Neural progenitor cell (in vitro differentiated cells): ENCODE results near the gene CACNA1B. TPM values are rescaled to one million over a fixed set of nuclear protein-coding genes. Genes with fewer than 3 reads are reported as not detected.

ENCODE experiments used
- DNase-seq: peaks from one replicate; pipeline ENCODE4 v3.0.0-alpha.2; 2016; ENCODE audit warnings: low spot score
- H2AFZ ChIP-seq: fragments of 200-600 bp; sonication (generic); replicated peaks from 2 replicates; pipeline ENCODE4 v1.6.1; 2016; ENCODE audit warnings: antibody characterized with exemption
- H3F3A ChIP-seq: fragments of 200-600 bp; sonication (generic); 2 replicates; pipeline ENCODE4 v1.6.1; 2016; ENCODE audit warnings: antibody characterized with exemption, low read depth
- H3K27ac ChIP-seq: fragments of 200-600 bp; sonication (generic); 2 replicates; pipeline ENCODE4 v1.5.1; 2016; ENCODE audit warnings: mild to moderate bottlenecking
- H3K27me3 ChIP-seq: fragments of 200-600 bp; sonication (generic); 2 replicates; pipeline ENCODE4 v1.6.1; 2016; ENCODE audit warnings: mild to moderate bottlenecking, moderate library complexity
- H3K36me3 ChIP-seq: fragments of 200-600 bp; sonication (generic); 2 replicates; pipeline ENCODE4 v1.5.1; 2016
- H3K4me1 ChIP-seq: fragments of 200-600 bp; sonication (generic); 2 replicates; pipeline ENCODE4 v1.6.1; 2016; ENCODE audit warnings: mixed run types
- H3K4me2 ChIP-seq: fragments of 200-600 bp; sonication (generic); 2 replicates; pipeline ENCODE4 v1.6.1; 2016
- H3K4me3 ChIP-seq: fragments of 200-600 bp; sonication (generic); 2 replicates; pipeline ENCODE4 v1.5.1; 2016
- H3K79me2 ChIP-seq: fragments of 200-600 bp; sonication (generic); 2 replicates; pipeline ENCODE4 v1.6.1; 2016; ENCODE audit warnings: low read depth
- H3K9ac ChIP-seq: fragments of 200-600 bp; sonication (generic); 2 replicates; pipeline ENCODE4 v1.6.1; 2016
- H3K9me3 ChIP-seq: fragments of 200-600 bp; sonication (generic); 2 replicates; pipeline ENCODE4 v1.5.1; 2016; ENCODE audit warnings: low read depth
- H4K20me1 ChIP-seq: fragments of 200-600 bp; sonication (generic); 2 replicates; pipeline ENCODE4 v1.6.1; 2016; ENCODE audit warnings: low read depth
- H3K27ac Mint-ChIP-seq: 3 replicates; pipeline ENCODE4 v1.8.0; 2021; ENCODE audit warnings: mixed read lengths
- H3K27me3 Mint-ChIP-seq: 2 replicates; pipeline ENCODE4 v1.8.0; 2022; ENCODE audit warnings: low read depth, mild to moderate bottlenecking, inconsistent platforms, moderate library complexity, mixed read lengths; ENCODE audit not compliant: insufficient read depth
- H3K36me3 Mint-ChIP-seq: 3 replicates; pipeline ENCODE4 v1.8.0; 2021; ENCODE audit warnings: mixed read lengths
- H3K4me1 Mint-ChIP-seq: 3 replicates; pipeline ENCODE4 v1.8.0; 2021; ENCODE audit warnings: mixed read lengths
- H3K4me3 Mint-ChIP-seq: 3 replicates; pipeline ENCODE4 v1.8.0; 2021; ENCODE audit warnings: mild to moderate bottlenecking, moderate library complexity, mixed read lengths
- H3K9me3 Mint-ChIP-seq: 3 replicates; pipeline ENCODE4 v1.8.0; 2020; ENCODE audit warnings: mixed read lengths
- EZH2 ChIP-seq: fragments of 200-600 bp; sonication (generic); IDR thresholded peaks from 2 replicates; pipeline ENCODE4 v1.6.1; 2017; ENCODE audit warnings: antibody characterized with exemption, mild to moderate bottlenecking, moderate library complexity
- EZH2phosphoT487 ChIP-seq: fragments of 200-600 bp; sonication (generic); IDR thresholded peaks from 2 replicates; pipeline ENCODE4 v1.6.1; 2017; ENCODE audit warnings: antibody characterized with exemption
- total RNA-seq: library from RNA; depleted of rRNA; stranded (reverse); fragments of >200 nt; gene quantifications from 2 replicates; pipeline ENCODE4 v1.2.3, GENCODE V29; 2015; ENCODE audit warnings: low replicate concordance
- TF ChIP-seq, protein P1 (sequence below): fragments of 200-600 bp; sonication (generic); IDR thresholded peaks from 2 replicates; pipeline ENCODE4 v1.5.1; 2017; ENCODE audit warnings: antibody characterized with exemption, mild to moderate bottlenecking

CACNA1B gene
- total RNA-seq, 1 donor from 2014 or later, result 0.30 TPM

DNA sequence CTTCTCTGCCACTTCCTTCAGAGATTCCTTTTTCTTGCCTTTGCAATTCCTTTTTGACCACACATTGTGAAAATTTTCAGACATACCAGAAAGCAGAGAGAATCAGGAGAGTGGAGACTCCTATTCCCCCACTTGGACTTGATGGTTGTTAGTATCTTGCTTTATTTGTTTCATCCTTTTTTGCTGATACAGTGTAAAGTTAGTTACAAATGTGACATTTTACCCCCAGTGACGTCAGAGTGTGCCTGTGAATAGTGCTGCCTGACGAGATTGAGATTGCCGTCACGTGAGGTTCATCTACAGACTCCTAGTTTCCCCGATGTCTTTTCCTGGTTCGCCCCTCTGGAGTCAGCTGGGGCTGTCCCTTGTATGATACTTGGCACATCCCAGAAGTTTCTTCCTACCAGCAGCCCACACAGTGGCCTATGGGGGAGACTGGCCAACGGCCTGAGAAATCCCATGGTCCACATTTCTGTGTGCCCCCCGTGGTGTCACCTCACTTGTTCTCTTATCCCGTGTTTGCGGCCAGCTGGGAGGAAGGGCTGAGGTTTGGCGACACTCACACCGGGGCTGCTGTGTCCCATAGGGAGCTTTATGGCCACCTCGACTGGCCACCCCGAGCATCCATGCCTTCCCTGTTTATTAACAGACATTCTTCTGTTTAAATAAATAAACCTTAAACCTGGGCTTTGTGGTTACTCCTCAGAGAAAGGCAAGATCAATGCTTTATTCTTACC, 48.2 kb upstream of the CACNA1B start:
- no peak overlapping the region for H3K27ac Mint-ChIP-seq
- H3K27me3 ChIP-seq, result no peaks in the 10 kb centered on the region
- H4K20me1 ChIP-seq, result peaks cover 26% of the 10 kb centered on the region
- peaks cover 8% of the 10 kb centered on the region for H3K9me3 Mint-ChIP-seq
- H3K4me3 Mint-ChIP-seq, result no peak overlapping the region
- H3K4me1 ChIP-seq, result no peaks in the 10 kb centered on the region
- H3K4me1 Mint-ChIP-seq, result no peaks in the 10 kb centered on the region
- no peaks in the 10 kb centered on the region for H3K9me3 ChIP-seq
- H3K27me3 Mint-ChIP-seq, result peaks cover 8% of the 10 kb centered on the region
- H3K27ac ChIP-seq, result no peak overlapping the region
- no peak overlapping the region for H3K4me2 ChIP-seq
- no peak overlapping the region for H3K4me3 ChIP-seq
- H3K36me3 Mint-ChIP-seq, result peaks cover 41% of the 10 kb centered on the region
- peaks cover 7% of the 10 kb centered on the region for H3K79me2 ChIP-seq
- no peak overlapping the region for H3K9ac ChIP-seq
- H2AFZ ChIP-seq, result no peak overlapping the region
- TF ChIP-seq, protein P1, sequence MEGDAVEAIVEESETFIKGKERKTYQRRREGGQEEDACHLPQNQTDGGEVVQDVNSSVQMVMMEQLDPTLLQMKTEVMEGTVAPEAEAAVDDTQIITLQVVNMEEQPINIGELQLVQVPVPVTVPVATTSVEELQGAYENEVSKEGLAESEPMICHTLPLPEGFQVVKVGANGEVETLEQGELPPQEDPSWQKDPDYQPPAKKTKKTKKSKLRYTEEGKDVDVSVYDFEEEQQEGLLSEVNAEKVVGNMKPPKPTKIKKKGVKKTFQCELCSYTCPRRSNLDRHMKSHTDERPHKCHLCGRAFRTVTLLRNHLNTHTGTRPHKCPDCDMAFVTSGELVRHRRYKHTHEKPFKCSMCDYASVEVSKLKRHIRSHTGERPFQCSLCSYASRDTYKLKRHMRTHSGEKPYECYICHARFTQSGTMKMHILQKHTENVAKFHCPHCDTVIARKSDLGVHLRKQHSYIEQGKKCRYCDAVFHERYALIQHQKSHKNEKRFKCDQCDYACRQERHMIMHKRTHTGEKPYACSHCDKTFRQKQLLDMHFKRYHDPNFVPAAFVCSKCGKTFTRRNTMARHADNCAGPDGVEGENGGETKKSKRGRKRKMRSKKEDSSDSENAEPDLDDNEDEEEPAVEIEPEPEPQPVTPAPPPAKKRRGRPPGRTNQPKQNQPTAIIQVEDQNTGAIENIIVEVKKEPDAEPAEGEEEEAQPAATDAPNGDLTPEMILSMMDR, result no peak
- no peak for TF ChIP-seq EZH2
- no peak for TF ChIP-seq EZH2phosphoT487
- no peaks in the 10 kb centered on the region for H3K36me3 ChIP-seq
- DNase-seq, result no peak
- H3F3A ChIP-seq, result no peaks in the 10 kb centered on the region

DNA sequence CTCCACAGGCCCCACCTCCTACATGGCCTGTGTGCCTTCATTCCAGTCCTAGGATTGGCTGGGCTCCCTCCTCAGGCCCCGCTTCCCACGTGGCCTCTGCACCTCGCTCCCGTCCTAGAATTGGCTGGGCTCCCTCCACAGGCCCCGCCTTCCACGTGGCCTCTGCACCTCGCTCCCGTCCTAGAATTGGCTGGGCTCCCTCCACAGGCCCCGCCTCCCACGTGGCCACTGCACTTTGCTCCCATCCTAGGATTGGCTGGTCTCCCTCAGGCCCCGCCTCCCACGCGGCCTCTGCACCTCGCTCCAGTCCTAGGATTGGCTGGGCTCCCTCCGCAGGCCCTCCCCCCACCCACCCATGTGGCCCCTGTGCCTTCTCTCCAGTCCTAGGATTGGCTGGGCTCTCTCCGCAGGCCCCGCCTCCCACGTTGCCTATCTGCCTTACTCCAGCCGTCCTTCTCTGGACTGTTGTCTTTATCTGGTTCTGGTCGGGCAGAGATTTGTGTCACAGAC, 45.3 kb upstream of the CACNA1B start:
- no peak for DNase-seq
- Mint-ChIP-seq H3K27me3 (peaks cover 5% of the 10 kb centered on the region), H3K27ac (no peak overlapping the region), H3K4me1 (no peaks in the 10 kb centered on the region), H3K36me3 (peaks cover 16% of the 10 kb centered on the region), H3K9me3 (no peaks in the 10 kb centered on the region), H3K4me3 (no peak overlapping the region)
- H3K27me3 ChIP-seq, result no peaks in the 10 kb centered on the region
- H3F3A ChIP-seq, result no peaks in the 10 kb centered on the region
- H3K27ac ChIP-seq, result no peak overlapping the region
- TF ChIP-seq EZH2phosphoT487 (no peak), EZH2 (no peak)
- TF ChIP-seq, protein P1, result no peak
- H3K9me3 ChIP-seq, result no peaks in the 10 kb centered on the region
- H3K4me1 ChIP-seq, result no peaks in the 10 kb centered on the region
- no peak overlapping the region for H2AFZ ChIP-seq
- peaks cover 7% of the 10 kb centered on the region for H3K79me2 ChIP-seq
- H3K36me3 ChIP-seq, result no peaks in the 10 kb centered on the region
- H3K9ac ChIP-seq, result no peak overlapping the region
- H4K20me1 ChIP-seq, result peaks cover 23% of the 10 kb centered on the region
- H3K4me2 ChIP-seq, result no peak overlapping the region
- H3K4me3 ChIP-seq, result no peak overlapping the region

DNA sequence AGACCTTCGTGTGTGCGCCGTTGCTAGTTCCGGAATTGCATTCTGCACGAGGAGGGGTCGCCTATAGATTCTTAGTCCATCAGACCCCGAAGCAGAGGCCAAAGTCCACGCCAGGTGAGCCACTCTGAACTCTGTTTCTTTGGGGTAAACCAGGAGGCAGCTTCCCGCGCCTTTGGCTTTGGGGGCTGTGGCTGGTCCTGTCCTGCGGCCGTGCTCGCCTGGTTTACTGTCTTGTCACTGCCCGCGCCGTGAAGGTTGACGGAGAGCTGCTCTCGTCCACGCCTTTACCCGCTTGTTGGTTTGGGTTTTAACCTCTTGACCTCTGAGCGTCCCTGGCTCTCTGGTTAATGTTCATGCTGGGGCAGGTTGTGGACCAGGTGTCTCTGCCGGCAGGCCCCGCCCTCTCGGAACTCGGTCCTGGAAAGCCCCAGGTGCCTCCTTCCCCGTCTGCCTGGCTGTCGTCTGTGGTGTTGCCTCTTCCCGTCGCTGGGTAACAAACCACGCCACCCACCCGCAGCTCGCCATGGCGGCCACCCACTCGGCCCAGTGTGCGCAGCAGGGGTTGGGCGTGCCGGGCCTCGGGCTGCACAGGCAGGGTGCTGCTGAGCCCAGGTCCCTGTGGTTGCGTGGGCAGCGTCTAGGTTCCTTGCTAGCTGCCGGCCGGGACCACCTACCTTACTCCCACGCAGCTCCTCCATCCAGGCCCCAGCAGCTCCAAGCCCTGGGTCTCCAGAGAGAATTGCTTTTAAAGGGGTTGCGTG, 44.6 kb upstream of the CACNA1B start:
- H3K36me3 ChIP-seq, result no peaks in the 10 kb centered on the region
- no peak overlapping the region for H3K4me3 ChIP-seq
- no peaks in the 10 kb centered on the region for H3K4me1 ChIP-seq
- H3K9me3 ChIP-seq, result no peaks in the 10 kb centered on the region
- H3K27me3 Mint-ChIP-seq, result peaks cover 5% of the 10 kb centered on the region
- no peak overlapping the region for H3K27ac ChIP-seq
- H4K20me1 ChIP-seq, result peaks cover 18% of the 10 kb centered on the region
- no peak overlapping the region for H3K9ac ChIP-seq
- no peaks in the 10 kb centered on the region for H3F3A ChIP-seq
- TF ChIP-seq EZH2 (no peak), EZH2phosphoT487 (no peak)
- TF ChIP-seq, protein P1, result no peak
- no peak overlapping the region for H2AFZ ChIP-seq
- no peak overlapping the region for H3K27ac Mint-ChIP-seq
- H3K4me1 Mint-ChIP-seq, result no peaks in the 10 kb centered on the region
- peaks cover 7% of the 10 kb centered on the region for H3K79me2 ChIP-seq
- no peaks in the 10 kb centered on the region for H3K9me3 Mint-ChIP-seq
- DNase-seq, result no peak
- no peak overlapping the region for H3K4me2 ChIP-seq
- no peaks in the 10 kb centered on the region for H3K27me3 ChIP-seq
- H3K4me3 Mint-ChIP-seq, result no peak overlapping the region
- peaks cover 16% of the 10 kb centered on the region for H3K36me3 Mint-ChIP-seq
